ENCODE results near the gene ZSCAN5B. TPM values are rescaled to one million over a fixed set of nuclear protein-coding genes. Genes with fewer than 3 reads are reported as not detected.
"Not testable (repeated sequence)": the region's sequence is repeated elsewhere in the genome, so short reads cannot be mapped to it uniquely, and the experiment has no call there.

The ZSCAN5B gene
- total RNA-seq, 1 experiment from 2014 or later = not detected

DNA sequence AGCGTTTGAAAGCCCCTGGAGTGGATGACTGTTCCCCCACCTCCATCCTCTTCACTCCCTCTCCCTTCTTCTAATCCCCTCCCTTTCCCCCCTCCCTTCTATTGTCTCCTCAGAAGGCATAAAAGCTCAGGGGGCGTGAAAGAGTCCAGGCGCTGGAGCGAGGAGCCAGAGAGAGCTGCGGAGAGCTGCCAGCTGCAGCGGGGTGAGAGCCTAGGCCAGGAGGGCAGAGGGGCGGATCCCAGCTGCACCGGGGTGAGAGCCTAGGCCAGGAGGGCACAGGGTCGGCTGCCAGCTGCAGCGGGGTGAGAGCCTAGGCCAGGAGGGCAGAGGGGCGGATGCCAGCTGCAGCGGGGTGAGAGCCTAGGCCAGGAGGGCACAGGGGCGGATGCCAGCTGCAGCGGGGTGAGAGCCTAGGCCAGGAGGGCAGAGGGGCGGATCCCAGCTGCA, 21.7 kb downstream of the ZSCAN5B start, which contains the start of gene GALP:
TSS of gene GALP (plus strand) at position 148 of the 447 bp plus-strand sequence. CDS start 1,101 bp downstream, outside the sequence.
- Mint-ChIP-seq H3K4me1 (peaks cover 4 to 13% of the 10 kb centered on the region in 2 experiments; a peak in 3 of 4 replicates), H3K4me3 (peak within 1 kb of the TSS in 1 of 2 experiments; percentile 54; a peak in 1 of 5 replicates)
- not testable (repeated sequence) for H2BK120ac ChIP-seq (ENCODE audit: low read depth, low read length, poor library complexity, severe bottlenecking); H2BK20ac ChIP-seq (ENCODE audit: low read depth, low read length, poor library complexity, severe bottlenecking); H2BK12ac ChIP-seq (ENCODE audit: insufficient read length, low read depth, low read length); H3K9ac ChIP-seq (ENCODE audit: extremely low read depth, insufficient read length, low read length); H3K4ac ChIP-seq (ENCODE audit: low read depth, low read length); H3K27ac Mint-ChIP-seq; H2AFZ ChIP-seq (ENCODE audit: low read length); H3K27me3 Mint-ChIP-seq (ENCODE audit: low read depth); H3K27ac ChIP-seq (ENCODE audit: insufficient read length, low read depth, low read length); H4K91ac ChIP-seq (ENCODE audit: insufficient read length, low read depth, low read length); H3K36me3 Mint-ChIP-seq (ENCODE audit: insufficient read depth in 1 of 3, low read depth in 3 of 3); H3K23me2 ChIP-seq (ENCODE audit: insufficient read length, low read depth, low read length, poor library complexity, severe bottlenecking); H3K27me3 ChIP-seq (ENCODE audit: insufficient read depth, low read length); H3K4me2 ChIP-seq (ENCODE audit: insufficient read depth, insufficient read length, low read length); H4K20me1 ChIP-seq (ENCODE audit: control insufficient read depth, insufficient read depth, insufficient read length); H3K23ac ChIP-seq (ENCODE audit: insufficient read length, low read depth, low read length); H3K79me1 ChIP-seq (ENCODE audit: insufficient read depth, low read depth, low read length, poor library complexity, severe bottlenecking); DNase-seq; H2BK5ac ChIP-seq (ENCODE audit: insufficient read length, low read length); H2AK5ac ChIP-seq (ENCODE audit: insufficient read length, low read length); H3K9me3 ChIP-seq (ENCODE audit: control insufficient read depth, low read depth, low read length); H4K8ac ChIP-seq (replicated peaks; ENCODE audit: insufficient read length, low read depth, low read length); H3K4me1 ChIP-seq (ENCODE audit: insufficient read depth, low read length); H4K5ac ChIP-seq (ENCODE audit: insufficient read length, low read depth, low read length); H3K56ac ChIP-seq (ENCODE audit: insufficient read length, low read depth, low read length); H3T11ph ChIP-seq (ENCODE audit: low read length); H3K14ac ChIP-seq (ENCODE audit: insufficient read depth, low read length); H3K79me2 ChIP-seq (ENCODE audit: insufficient read depth, low read length); H3K18ac ChIP-seq (ENCODE audit: insufficient read length, low read depth, low read length); H3K9me3 Mint-ChIP-seq
- no CpG with 5 or more reads among the region's 15 CpGs for WGBS (ENCODE audit: extremely low coverage, insufficient read length, low lambda C conversion rate)
- 0 out of 2 replicates have a peak within 1 kb of the TSS, but pooled peaks have one; percentile 96 for H2BK15ac ChIP-seq (ENCODE audit: low read depth, low read length)

Measured in H9 (cell line).